ENCODE measurements around the gene ATXN7L2. TPM values are rescaled to one million over a fixed set of nuclear protein-coding genes. Genes with fewer than 3 reads are reported as not detected.

ATXN7L2 gene
- total and polyA plus RNA-seq, 3 donors from 2014 or later: 28.7 to 55.2 (median 40.9) TPM

DNA sequence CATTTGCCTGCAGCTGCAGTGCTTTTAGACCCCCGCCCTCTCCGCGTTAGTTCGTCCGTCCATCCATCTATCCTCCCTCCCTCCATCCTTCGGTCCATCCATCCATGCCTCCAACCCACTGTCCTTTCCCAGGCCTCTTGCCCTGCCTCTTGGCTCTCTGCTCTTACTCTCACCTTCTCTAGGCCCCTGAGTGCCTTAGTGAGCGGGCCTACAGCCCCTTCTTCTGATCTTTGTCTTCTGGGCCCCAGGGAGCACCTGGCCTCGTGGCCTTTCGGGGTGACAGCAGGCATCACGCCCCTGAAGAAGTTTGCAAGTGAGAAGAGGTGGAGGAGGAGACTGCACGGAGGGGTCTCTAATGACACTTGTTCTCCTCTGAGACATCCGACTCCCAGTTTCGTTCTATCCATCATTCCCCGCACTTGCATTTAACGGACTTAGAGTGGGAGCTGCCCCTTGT, 842 bp downstream of the ATXN7L2 start:
- H3K4me1 ChIP-seq: peaks cover 20% of the 10 kb centered on the region
- H3K36me3 ChIP-seq (ENCODE audit: low read depth, missing control alignments): no peaks in the 10 kb centered on the region
- H3K27me3 ChIP-seq: no peaks in the 10 kb centered on the region
- no peaks in the 10 kb centered on the region for H3K9me3 ChIP-seq
- H3K4me3 ChIP-seq: peak overlapping the region; percentile 73 to 83
- WGBS, 2 donors: 17 to 19% methylated on average over 15 of the region's 15 CpGs
- H3K27ac ChIP-seq: peak overlapping the region in 1 of 2 donors; percentile 94
- no peak for DNase-seq
- no peak for TF ChIP-seq POLR2A (IDR thresholded peaks at IDR 0.05)
- TF ChIP-seq, protein P1, sequence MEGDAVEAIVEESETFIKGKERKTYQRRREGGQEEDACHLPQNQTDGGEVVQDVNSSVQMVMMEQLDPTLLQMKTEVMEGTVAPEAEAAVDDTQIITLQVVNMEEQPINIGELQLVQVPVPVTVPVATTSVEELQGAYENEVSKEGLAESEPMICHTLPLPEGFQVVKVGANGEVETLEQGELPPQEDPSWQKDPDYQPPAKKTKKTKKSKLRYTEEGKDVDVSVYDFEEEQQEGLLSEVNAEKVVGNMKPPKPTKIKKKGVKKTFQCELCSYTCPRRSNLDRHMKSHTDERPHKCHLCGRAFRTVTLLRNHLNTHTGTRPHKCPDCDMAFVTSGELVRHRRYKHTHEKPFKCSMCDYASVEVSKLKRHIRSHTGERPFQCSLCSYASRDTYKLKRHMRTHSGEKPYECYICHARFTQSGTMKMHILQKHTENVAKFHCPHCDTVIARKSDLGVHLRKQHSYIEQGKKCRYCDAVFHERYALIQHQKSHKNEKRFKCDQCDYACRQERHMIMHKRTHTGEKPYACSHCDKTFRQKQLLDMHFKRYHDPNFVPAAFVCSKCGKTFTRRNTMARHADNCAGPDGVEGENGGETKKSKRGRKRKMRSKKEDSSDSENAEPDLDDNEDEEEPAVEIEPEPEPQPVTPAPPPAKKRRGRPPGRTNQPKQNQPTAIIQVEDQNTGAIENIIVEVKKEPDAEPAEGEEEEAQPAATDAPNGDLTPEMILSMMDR (IDR thresholded peaks at IDR 0.05): no peak
- intact Hi-C loops (cut with DNase I; ENCODE audit: low total_unique reads): no loop called here

DNA sequence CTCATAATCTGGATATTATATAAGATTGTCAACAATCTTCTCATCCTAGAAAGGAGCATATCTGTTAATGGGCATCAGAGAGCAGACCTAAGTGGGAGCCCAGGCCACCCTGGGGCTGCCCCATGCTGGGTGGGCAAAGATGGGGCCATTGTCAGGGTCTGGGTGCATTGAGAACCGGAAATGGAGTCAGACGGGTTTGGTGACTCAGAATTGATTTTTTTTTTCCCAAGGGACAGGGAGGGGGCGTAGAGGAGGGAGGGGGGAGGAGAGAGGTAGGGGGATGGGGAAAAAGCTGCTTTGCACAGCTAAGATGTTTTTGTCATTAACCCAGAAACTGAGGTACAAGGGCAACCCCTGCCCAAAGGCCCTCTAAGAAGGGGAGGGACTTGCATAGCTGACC, 1.3 kb downstream of the ATXN7L2 start:
- intact Hi-C loops (cut with DNase I; ENCODE audit: low total_unique reads): no loop called here
- Histone ChIP-seq H3K4me1 (peaks cover 20% of the 10 kb centered on the region), H3K9me3 (no peaks in the 10 kb centered on the region), H3K27ac (no peak overlapping the region), H3K27me3 (no peaks in the 10 kb centered on the region), H3K36me3 (ENCODE audit: low read depth, missing control alignments) (no peaks in the 10 kb centered on the region), H3K4me3 (peak overlapping the region in 1 of 2 donors; percentile 73)
- 18% methylated on average over 3 of the region's 3 CpGs for WGBS, 2 donors
- TF ChIP-seq POLR2A (IDR thresholded peaks at IDR 0.05): no peak
- TF ChIP-seq, protein P1 (IDR thresholded peaks at IDR 0.05): no peak
- no peak for DNase-seq

DNA sequence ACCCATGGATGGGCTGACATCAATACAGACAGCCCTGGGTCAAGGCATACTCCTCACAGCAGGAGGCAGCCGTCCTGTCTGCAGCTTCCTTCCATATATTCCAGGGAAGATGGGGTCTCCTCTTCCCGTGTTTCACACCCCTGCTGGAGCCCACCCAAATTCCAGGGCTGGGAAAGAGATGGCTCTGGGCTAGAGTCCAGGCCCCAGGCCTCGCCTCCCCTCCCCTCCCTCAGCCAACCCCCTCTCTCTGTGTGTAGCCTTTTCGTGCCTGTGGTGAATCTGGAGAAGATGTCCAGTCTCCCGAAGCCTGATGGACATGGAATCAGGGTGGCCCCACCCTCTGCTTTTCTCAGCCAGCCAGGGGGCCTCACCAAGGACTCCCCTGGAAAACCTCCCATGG, 3.6 kb downstream of the ATXN7L2 start:
- TF ChIP-seq, protein P1 (IDR thresholded peaks at IDR 0.05): no peak
- no peak for TF ChIP-seq POLR2A (IDR thresholded peaks at IDR 0.05)
- peaks cover 23% of the 10 kb centered on the region for H3K4me1 ChIP-seq
- DNase-seq: no peak
- intact Hi-C loops (cut with DNase I; ENCODE audit: low total_unique reads): no loop called here
- no peak overlapping the region for H3K27ac ChIP-seq
- WGBS, 2 donors: 62 to 74% methylated on average over 4 to 5 of the region's 5 CpGs
- no peaks in the 10 kb centered on the region for H3K9me3 ChIP-seq
- no peaks in the 10 kb centered on the region for H3K27me3 ChIP-seq
- no peaks in the 10 kb centered on the region for H3K36me3 ChIP-seq (ENCODE audit: low read depth, missing control alignments)
- H3K4me3 ChIP-seq: no peak overlapping the region

DNA sequence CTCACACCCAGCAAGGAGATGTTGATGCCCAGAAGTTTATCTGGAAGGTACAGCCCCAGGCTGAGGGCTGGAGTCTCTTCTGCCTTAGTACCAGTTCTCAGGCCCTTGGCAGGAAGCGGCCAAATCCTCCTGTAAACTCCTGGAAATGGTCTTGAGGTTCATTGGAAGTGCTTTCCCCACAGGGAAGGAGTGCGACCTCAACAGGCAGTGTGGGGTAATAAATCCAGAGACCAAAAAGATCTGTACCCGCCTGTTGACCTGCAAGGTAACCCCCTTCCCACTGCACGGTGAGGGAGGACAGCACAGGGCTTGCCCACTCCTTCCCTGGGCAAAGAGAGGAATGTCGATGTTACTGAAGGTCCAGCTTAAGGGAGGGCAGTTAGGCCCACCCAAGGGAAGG, 4.5 kb downstream of the ATXN7L2 start:
- H3K4me1 ChIP-seq: peaks cover 20% of the 10 kb centered on the region
- intact Hi-C loops (cut with DNase I; ENCODE audit: low total_unique reads): no loop called here
- no peaks in the 10 kb centered on the region for H3K36me3 ChIP-seq (ENCODE audit: low read depth, missing control alignments)
- WGBS, 2 donors: 77 to 88% methylated on average over 4 to 5 of the region's 5 CpGs
- H3K4me3 ChIP-seq: no peak overlapping the region
- H3K9me3 ChIP-seq: no peaks in the 10 kb centered on the region
- no peaks in the 10 kb centered on the region for H3K27me3 ChIP-seq
- no peak for DNase-seq
- no peak for TF ChIP-seq POLR2A (IDR thresholded peaks at IDR 0.05)
- TF ChIP-seq, protein P1 (IDR thresholded peaks at IDR 0.05): no peak
- H3K27ac ChIP-seq: no peak overlapping the region

DNA sequence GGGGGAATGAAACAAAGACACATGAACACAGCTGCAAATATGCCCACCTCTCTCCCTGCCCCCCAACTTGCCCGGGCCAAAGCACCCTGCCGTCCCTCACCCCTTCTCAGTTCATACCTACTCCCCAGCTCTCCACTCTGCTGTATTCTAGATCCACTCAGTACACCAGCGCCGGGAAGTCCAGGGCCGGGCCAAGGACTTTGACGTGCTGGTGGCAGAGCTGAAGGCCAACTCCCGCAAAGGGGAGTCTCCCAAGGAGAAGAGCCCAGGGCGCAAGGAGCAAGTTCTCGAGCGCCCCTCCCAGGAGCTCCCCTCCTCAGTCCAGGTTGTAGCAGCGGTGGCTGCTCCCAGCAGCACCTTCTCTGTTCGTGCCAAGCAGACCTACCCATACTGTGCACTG, 5.0 kb downstream of the ATXN7L2 start:
- intact Hi-C loops (cut with DNase I; ENCODE audit: low total_unique reads): no loop called here
- no peak overlapping the region for H3K27ac ChIP-seq
- H3K4me1 ChIP-seq: peaks cover 22% of the 10 kb centered on the region
- no peak overlapping the region for H3K4me3 ChIP-seq
- no peaks in the 10 kb centered on the region for H3K27me3 ChIP-seq
- H3K9me3 ChIP-seq: no peaks in the 10 kb centered on the region
- WGBS, 2 donors: 61 to 85% methylated on average over 12 of the region's 12 CpGs
- TF ChIP-seq POLR2A (IDR thresholded peaks at IDR 0.05): no peak
- TF ChIP-seq, protein P1 (IDR thresholded peaks at IDR 0.05): no peak
- peak; percentile 74 for DNase-seq
- no peaks in the 10 kb centered on the region for H3K36me3 ChIP-seq (ENCODE audit: low read depth, missing control alignments)
